Osteoblast (primary cell): ENCODE data around the gene ZSWIM7. TPM values are rescaled to one million over a fixed set of nuclear protein-coding genes. Genes with fewer than 3 reads are reported as not detected.
A peak's percentile ranks its signal among the peaks of the same experiment; 100 is the strongest.

Source experiments
- DNase-seq: peaks from one replicate; pipeline ENCODE4 v3.0.0; 2011; ENCODE audit warnings: low spot score, mixed read lengths; ENCODE audit not compliant: insufficient read length; ENCODE audit errors: missing footprints
- H2AFZ ChIP-seq: 2 replicates; pipeline ENCODE4 v1.6.0; 2011; ENCODE audit warnings: mild to moderate bottlenecking, low read length
- H3K27ac ChIP-seq: 2 replicates; pipeline ENCODE4 v1.5.1; 2011; ENCODE audit warnings: mild to moderate bottlenecking, low read depth, low read length, moderate library complexity
- H3K27me3 ChIP-seq: 2 replicates; pipeline ENCODE4 v1.6.0; 2012; ENCODE audit warnings: mild to moderate bottlenecking, control low read depth, inconsistent platforms, low read length, moderate library complexity; ENCODE audit not compliant: insufficient read depth
- H3K36me3 ChIP-seq: 2 replicates; pipeline ENCODE4 v1.5.1; 2011; ENCODE audit warnings: mild to moderate bottlenecking, low read length, control low read depth, moderate library complexity; ENCODE audit not compliant: insufficient read depth
- H3K4me1 ChIP-seq: 2 replicates; pipeline ENCODE4 v1.5.1; 2011; ENCODE audit warnings: mild to moderate bottlenecking, low read length, control low read depth, moderate library complexity; ENCODE audit not compliant: insufficient read depth
- H3K4me2 ChIP-seq: 2 replicates; pipeline ENCODE4 v1.6.0; 2011; ENCODE audit warnings: mild to moderate bottlenecking, low read length; ENCODE audit not compliant: insufficient read depth
- H3K4me3 ChIP-seq: fragments of 200-600 bp; sonication (generic); 3 replicates; pipeline ENCODE4 v1.5.1; 2012; ENCODE audit warnings: mild to moderate bottlenecking, low read length, inconsistent platforms; ENCODE audit not compliant: insufficient read depth
- H3K79me2 ChIP-seq: 2 replicates; pipeline ENCODE4 v1.6.0; 2012; ENCODE audit warnings: mild to moderate bottlenecking, low read length, control low read depth, inconsistent platforms; ENCODE audit not compliant: insufficient read depth
- H3K9me3 ChIP-seq: 2 replicates; pipeline ENCODE4 v1.5.1; 2011; ENCODE audit warnings: low read depth, low read length, control low read depth
- H4K20me1 ChIP-seq: 2 replicates; pipeline ENCODE4 v1.6.0; 2012; ENCODE audit warnings: mild to moderate bottlenecking, low read length, control low read depth; ENCODE audit not compliant: insufficient read depth
- total RNA-seq: library from RNA; depleted of rRNA; stranded (reverse); fragments of >200 nt; gene quantifications from 2 replicates; pipeline ENCODE4 v1.2.3, GENCODE V29; 2012
- TF ChIP-seq, protein P1 (sequence below): IDR thresholded peaks from 2 replicates; pipeline ENCODE4 v1.5.1; 2011; ENCODE audit warnings: mild to moderate bottlenecking, low read depth, low read length, moderate library complexity; ENCODE audit errors: extremely low read depth

ZSWIM7 gene
- total RNA-seq, 1 donor, result 11.6 TPM

GRCh38 chr17:15934866-15935265 is 64.6 kb downstream of the ZSWIM7 start:
- H3K27ac ChIP-seq, result no peak overlapping the region
- no peaks in the 10 kb centered on the region for H3K27me3 ChIP-seq
- no peak overlapping the region for H3K4me3 ChIP-seq
- H3K36me3 ChIP-seq, result no peaks in the 10 kb centered on the region
- TF ChIP-seq, protein P1, sequence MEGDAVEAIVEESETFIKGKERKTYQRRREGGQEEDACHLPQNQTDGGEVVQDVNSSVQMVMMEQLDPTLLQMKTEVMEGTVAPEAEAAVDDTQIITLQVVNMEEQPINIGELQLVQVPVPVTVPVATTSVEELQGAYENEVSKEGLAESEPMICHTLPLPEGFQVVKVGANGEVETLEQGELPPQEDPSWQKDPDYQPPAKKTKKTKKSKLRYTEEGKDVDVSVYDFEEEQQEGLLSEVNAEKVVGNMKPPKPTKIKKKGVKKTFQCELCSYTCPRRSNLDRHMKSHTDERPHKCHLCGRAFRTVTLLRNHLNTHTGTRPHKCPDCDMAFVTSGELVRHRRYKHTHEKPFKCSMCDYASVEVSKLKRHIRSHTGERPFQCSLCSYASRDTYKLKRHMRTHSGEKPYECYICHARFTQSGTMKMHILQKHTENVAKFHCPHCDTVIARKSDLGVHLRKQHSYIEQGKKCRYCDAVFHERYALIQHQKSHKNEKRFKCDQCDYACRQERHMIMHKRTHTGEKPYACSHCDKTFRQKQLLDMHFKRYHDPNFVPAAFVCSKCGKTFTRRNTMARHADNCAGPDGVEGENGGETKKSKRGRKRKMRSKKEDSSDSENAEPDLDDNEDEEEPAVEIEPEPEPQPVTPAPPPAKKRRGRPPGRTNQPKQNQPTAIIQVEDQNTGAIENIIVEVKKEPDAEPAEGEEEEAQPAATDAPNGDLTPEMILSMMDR, result no peak
- no peak for DNase-seq
- no peak overlapping the region for H2AFZ ChIP-seq
- no peaks in the 10 kb centered on the region for H3K79me2 ChIP-seq
- H3K9me3 ChIP-seq, result no peaks in the 10 kb centered on the region
- no peaks in the 10 kb centered on the region for H4K20me1 ChIP-seq
- H3K4me2 ChIP-seq, result no peak overlapping the region
- no peaks in the 10 kb centered on the region for H3K4me1 ChIP-seq

DNA sequence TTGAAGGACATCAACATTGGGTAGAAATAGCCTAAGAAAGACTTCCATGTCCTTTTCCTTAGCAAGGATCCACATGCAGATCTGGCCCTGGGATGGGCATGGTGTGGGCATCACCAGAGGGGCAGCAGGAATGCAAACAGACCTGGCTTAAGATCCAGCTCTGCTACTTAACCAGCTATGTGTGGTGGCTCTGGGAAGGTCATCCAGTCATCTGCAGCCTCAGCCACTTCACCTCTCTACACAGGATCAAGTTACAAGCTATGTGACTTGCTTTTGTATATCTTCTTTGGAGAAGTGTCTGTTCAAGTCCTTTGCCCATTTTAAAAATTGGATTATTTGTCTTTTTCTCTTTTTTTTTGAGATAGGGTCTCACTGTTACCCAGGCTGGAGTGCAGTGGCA is 68.1 kb downstream of the ZSWIM7 start:
- no peaks in the 10 kb centered on the region for H3K9me3 ChIP-seq
- no peak overlapping the region for H3K27ac ChIP-seq
- H3K27me3 ChIP-seq, result peaks cover 5% of the 10 kb centered on the region
- H4K20me1 ChIP-seq, result no peaks in the 10 kb centered on the region
- H3K36me3 ChIP-seq, result no peaks in the 10 kb centered on the region
- H3K4me3 ChIP-seq, result no peak overlapping the region
- H2AFZ ChIP-seq, result no peak overlapping the region
- H3K4me1 ChIP-seq, result no peaks in the 10 kb centered on the region
- no peak overlapping the region for H3K4me2 ChIP-seq
- DNase-seq, result no peak
- H3K79me2 ChIP-seq, result no peaks in the 10 kb centered on the region
- TF ChIP-seq, protein P1, result no peak

DNA sequence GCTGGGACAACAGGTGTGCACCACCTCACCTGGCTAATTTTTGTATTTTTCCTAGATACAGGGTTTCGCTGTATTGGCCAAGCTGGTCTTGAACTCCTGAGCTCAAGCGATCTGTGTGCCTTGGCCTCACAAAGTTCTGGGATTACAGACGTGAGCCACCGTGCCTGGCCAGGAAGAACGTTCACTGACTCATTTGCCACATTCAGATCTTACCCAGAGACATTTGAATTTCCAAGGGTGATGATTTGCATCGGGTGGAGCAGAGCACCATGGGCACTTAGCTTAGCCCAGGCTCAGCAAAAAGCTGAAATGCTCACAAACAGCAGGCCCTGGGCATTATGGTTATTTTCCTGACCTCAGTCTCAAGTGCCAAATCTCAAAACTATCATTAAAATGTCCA is 69.1 kb downstream of the ZSWIM7 start:
- Histone ChIP-seq H3K4me3 (no peak overlapping the region), H2AFZ (peak overlapping the region; percentile 29), H3K36me3 (no peaks in the 10 kb centered on the region), H4K20me1 (no peaks in the 10 kb centered on the region), H3K9me3 (no peaks in the 10 kb centered on the region), H3K4me1 (no peaks in the 10 kb centered on the region), H3K27me3 (peaks cover 5% of the 10 kb centered on the region), H3K79me2 (no peaks in the 10 kb centered on the region), H3K27ac (no peak overlapping the region), H3K4me2 (no peak overlapping the region)
- TF ChIP-seq, protein P1, result no peak
- DNase-seq, result no peak

GRCh38 chr17:15929941-15930340 is 69.6 kb downstream of the ZSWIM7 start:
- Histone ChIP-seq H3K9me3 (no peaks in the 10 kb centered on the region), H4K20me1 (no peaks in the 10 kb centered on the region), H3K4me1 (no peaks in the 10 kb centered on the region), H3K4me3 (no peak overlapping the region), H3K27ac (no peak overlapping the region), H3K4me2 (no peak overlapping the region), H3K79me2 (no peaks in the 10 kb centered on the region), H3K36me3 (no peaks in the 10 kb centered on the region), H3K27me3 (peaks cover 5% of the 10 kb centered on the region), H2AFZ (no peak overlapping the region)
- no peak for DNase-seq
- TF ChIP-seq, protein P1, result no peak
